ENCODE results near the gene MYF6. TPM values are rescaled to one million over a fixed set of nuclear protein-coding genes. Genes with fewer than 3 reads are reported as not detected.

The MYF6 gene
- total and polyA plus RNA-seq, 4 donors = not detected

- Histone ChIP-seq H3K27ac (ENCODE audit: low read depth in 1 of 2, low read length in 1 of 2) (no peak overlapping the region), H3K9me3 (ENCODE audit: control insufficient read depth in 4 of 4, insufficient read depth in 3 of 4, low read length in 3 of 4) (no peaks in the 10 kb centered on the region), H3K4me1 (ENCODE audit: control insufficient read depth in 5 of 5, insufficient read depth in 5 of 5, low read length in 5 of 5) (peaks cover 0 to 3% (median 0%) of the 10 kb centered on the region in 5 donors), H3K9ac (ENCODE audit: insufficient read depth in 1 of 2, low read length in 2 of 2) (no peak overlapping the region), H3K27me3 (ENCODE audit: control insufficient read depth in 3 of 3, insufficient read depth in 3 of 3, low read length in 2 of 3) (no peaks in the 10 kb centered on the region), H3K4me3 (no peak overlapping the region), H3K36me3 (ENCODE audit: control insufficient read depth in 4 of 4, insufficient read depth in 4 of 4, low read length in 4 of 4) (no peaks in the 10 kb centered on the region)
- TF ChIP-seq CTCF (IDR thresholded peaks at IDR 0.05; ENCODE audit: control extremely low read depth, extremely low read depth) = no peak
- no peak for ATAC-seq (ENCODE audit: insufficient read depth, low FRiP score)
- no peak for DNase-seq
- WGBS, 2 donors = 88 to 90% methylated on average over 2 of the region's 2 CpGs
Observed at GRCh38 chr12:80700327-80700726, 7.1 kb upstream of the MYF6 start.

- H3K4me3 ChIP-seq = no peak overlapping the region
- peaks cover 0 to 5% (median 0%) of the 10 kb centered on the region in 5 donors for H3K4me1 ChIP-seq (ENCODE audit: control insufficient read depth in 5 of 5, insufficient read depth in 5 of 5, low read length in 5 of 5)
- no peak for TF ChIP-seq CTCF (IDR thresholded peaks at IDR 0.05; ENCODE audit: control extremely low read depth, extremely low read depth)
- ATAC-seq (ENCODE audit: insufficient read depth, low FRiP score) (no peak), DNase-seq (no peak)
- H3K36me3 ChIP-seq (ENCODE audit: control insufficient read depth in 4 of 4, insufficient read depth in 4 of 4, low read length in 4 of 4) = no peaks in the 10 kb centered on the region
- WGBS, 2 donors = 75 to 83% methylated on average over 2 of the region's 2 CpGs
- H3K9me3 ChIP-seq (ENCODE audit: control insufficient read depth in 4 of 4, insufficient read depth in 3 of 4, low read length in 3 of 4) = no peaks in the 10 kb centered on the region
- H3K27me3 ChIP-seq (ENCODE audit: control insufficient read depth in 3 of 3, insufficient read depth in 3 of 3, low read length in 2 of 3) = no peaks in the 10 kb centered on the region
- H3K9ac ChIP-seq (ENCODE audit: insufficient read depth in 1 of 2, low read length in 2 of 2) = no peak overlapping the region
- no peak overlapping the region for H3K27ac ChIP-seq (ENCODE audit: low read depth in 1 of 2, low read length in 1 of 2)
Observed at GRCh38 chr12:80701388-80701787, 6.0 kb upstream of the MYF6 start.

GRCh38 chr12:80702889-80703805 is 4.3 kb upstream of the MYF6 start:
- no peak for TF ChIP-seq CTCF (IDR thresholded peaks at IDR 0.05; ENCODE audit: control extremely low read depth, extremely low read depth)
- ATAC-seq (ENCODE audit: insufficient read depth, low FRiP score) (peak; percentile 53), DNase-seq (no peak)
- Histone ChIP-seq H3K9ac (ENCODE audit: insufficient read depth in 1 of 2, low read length in 2 of 2) (no peak overlapping the region), H3K27ac (ENCODE audit: low read depth in 1 of 2, low read length in 1 of 2) (peak overlapping the region in 1 of 2 donors; percentile 77), H3K4me1 (ENCODE audit: control insufficient read depth in 5 of 5, insufficient read depth in 5 of 5, low read length in 5 of 5) (peaks cover 0 to 5% (median 0%) of the 10 kb centered on the region in 5 donors), H3K9me3 (ENCODE audit: control insufficient read depth in 4 of 4, insufficient read depth in 3 of 4, low read length in 3 of 4) (no peaks in the 10 kb centered on the region), H3K27me3 (ENCODE audit: control insufficient read depth in 3 of 3, insufficient read depth in 3 of 3, low read length in 2 of 3) (peaks cover 3 to 5% (median 5%) of the 10 kb centered on the region in 3 donors), H3K36me3 (ENCODE audit: control insufficient read depth in 4 of 4, insufficient read depth in 4 of 4, low read length in 4 of 4) (no peaks in the 10 kb centered on the region), H3K4me3 (no peak overlapping the region)
- WGBS, 2 donors = 64 to 68% methylated on average over 12 of the region's 12 CpGs
